Neural crest cell (in vitro differentiated cells): ENCODE measurements around the gene EXOSC10. TPM values are rescaled to one million over a fixed set of nuclear protein-coding genes. Genes with fewer than 3 reads are reported as not detected.

Experiments
- DNase-seq: peaks from one replicate; pipeline ENCODE4 v3.0.0; 2021; ENCODE audit warnings: low read depth, mixed read lengths, low spot score
- H3K27ac Mint-ChIP-seq: one replicate; pipeline ENCODE4 v1.8.0; 2021; ENCODE audit warnings: mild to moderate bottlenecking, mixed read lengths; ENCODE audit not compliant: unreplicated experiment
- H3K27me3 Mint-ChIP-seq: 2 replicates; pipeline ENCODE4 v1.8.0; 2021; ENCODE audit warnings: low read depth, mild to moderate bottlenecking, mixed read lengths
- H3K36me3 Mint-ChIP-seq: 2 replicates; pipeline ENCODE4 v1.8.0; 2021; ENCODE audit warnings: low read depth, mild to moderate bottlenecking, mixed read lengths
- H3K4me1 Mint-ChIP-seq: 2 replicates; pipeline ENCODE4 v1.8.0; 2021; ENCODE audit warnings: mixed read lengths
- H3K4me3 Mint-ChIP-seq: one replicate; pipeline ENCODE4 v1.8.0; 2021; ENCODE audit warnings: mild to moderate bottlenecking, mixed read lengths
- H3K9me3 Mint-ChIP-seq: 2 replicates; pipeline ENCODE4 v1.8.0; 2021; ENCODE audit warnings: mixed read lengths
- CTCF ChIP-seq: fragments of 200-600 bp; sonication (generic); conservative IDR thresholded peaks from 2 replicates; pipeline ENCODE4 v1.5.0; 2021; ENCODE audit warnings: antibody characterized with exemption, mild to moderate bottlenecking
- total RNA-seq: library from RNA; stranded (reverse); gene quantifications from 2 replicates; pipeline ENCODE4 v1.2.1, GENCODE V29; 2021

Gene EXOSC10
- total RNA-seq, 1 donor from 2014 or later, result 127 TPM

- H3K4me3 Mint-ChIP-seq, result no peak overlapping the region
- no peaks in the 10 kb centered on the region for H3K27me3 Mint-ChIP-seq
- no peak for DNase-seq
- H3K9me3 Mint-ChIP-seq, result no peaks in the 10 kb centered on the region
- H3K4me1 Mint-ChIP-seq, result no peaks in the 10 kb centered on the region
- H3K27ac Mint-ChIP-seq, result no peak overlapping the region
- peaks cover 12% of the 10 kb centered on the region for H3K36me3 Mint-ChIP-seq
- TF ChIP-seq CTCF, result no peak
Observed at GRCh38 chr1:11126569-11126968, 26.9 kb upstream of the EXOSC10 start.

GRCh38 chr1:11125931-11126330 lies 26.3 kb upstream of the EXOSC10 start:
- Mint-ChIP-seq H3K4me1 (no peaks in the 10 kb centered on the region), H3K4me3 (no peak overlapping the region), H3K36me3 (peaks cover 9% of the 10 kb centered on the region), H3K27me3 (no peaks in the 10 kb centered on the region), H3K27ac (no peak overlapping the region), H3K9me3 (no peaks in the 10 kb centered on the region)
- DNase-seq, result no peak
- no peak for TF ChIP-seq CTCF

DNA sequence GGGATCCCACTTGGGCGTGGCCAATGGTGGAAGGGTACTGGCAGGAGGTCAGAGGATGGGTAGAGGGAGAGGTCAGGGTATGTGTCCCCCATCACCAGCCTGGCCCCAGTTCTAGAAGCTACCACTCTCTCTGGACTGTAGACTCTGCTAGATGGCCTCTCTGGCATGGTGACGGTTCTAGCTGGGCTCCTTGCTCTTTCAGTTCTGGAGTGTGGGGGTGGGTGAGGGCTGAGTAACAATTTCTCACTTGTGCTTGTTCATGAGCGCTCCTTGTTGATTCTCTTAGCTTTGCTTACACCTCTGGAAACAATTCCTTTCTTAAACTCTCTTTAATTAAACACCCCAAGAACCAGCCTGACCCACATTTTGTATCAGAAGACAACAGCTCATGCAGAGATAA lies 25.3 kb upstream of the EXOSC10 start:
- H3K36me3 Mint-ChIP-seq, result peaks cover 8% of the 10 kb centered on the region
- no peaks in the 10 kb centered on the region for H3K27me3 Mint-ChIP-seq
- no peak for DNase-seq
- peak overlapping the region; percentile 36 for H3K27ac Mint-ChIP-seq
- no peaks in the 10 kb centered on the region for H3K9me3 Mint-ChIP-seq
- TF ChIP-seq CTCF, result no peak
- no peak overlapping the region for H3K4me3 Mint-ChIP-seq
- H3K4me1 Mint-ChIP-seq, result no peaks in the 10 kb centered on the region

GRCh38 chr1:11116318-11116717 lies 16.6 kb upstream of the EXOSC10 start:
- no peaks in the 10 kb centered on the region for H3K4me1 Mint-ChIP-seq
- H3K9me3 Mint-ChIP-seq, result no peaks in the 10 kb centered on the region
- no peak overlapping the region for H3K4me3 Mint-ChIP-seq
- H3K27ac Mint-ChIP-seq, result no peak overlapping the region
- H3K36me3 Mint-ChIP-seq, result peaks cover 6% of the 10 kb centered on the region
- no peaks in the 10 kb centered on the region for H3K27me3 Mint-ChIP-seq
- no peak for TF ChIP-seq CTCF
- DNase-seq, result no peak

- Mint-ChIP-seq H3K36me3 (peaks cover 6% of the 10 kb centered on the region), H3K4me3 (no peak overlapping the region), H3K27ac (peak overlapping the region; percentile 8), H3K27me3 (no peaks in the 10 kb centered on the region), H3K4me1 (no peaks in the 10 kb centered on the region), H3K9me3 (no peaks in the 10 kb centered on the region)
- no peak for DNase-seq
- no peak for TF ChIP-seq CTCF
Observed at GRCh38 chr1:11114966-11115365, 15.3 kb upstream of the EXOSC10 start.
